Measurements from ENCODE around the gene SPDYC. TPM values are rescaled to one million over a fixed set of nuclear protein-coding genes. Genes with fewer than 3 reads are reported as not detected.

Gene SPDYC
- total RNA-seq, 2 experiments from 2014 or later, result not detected

DNA sequence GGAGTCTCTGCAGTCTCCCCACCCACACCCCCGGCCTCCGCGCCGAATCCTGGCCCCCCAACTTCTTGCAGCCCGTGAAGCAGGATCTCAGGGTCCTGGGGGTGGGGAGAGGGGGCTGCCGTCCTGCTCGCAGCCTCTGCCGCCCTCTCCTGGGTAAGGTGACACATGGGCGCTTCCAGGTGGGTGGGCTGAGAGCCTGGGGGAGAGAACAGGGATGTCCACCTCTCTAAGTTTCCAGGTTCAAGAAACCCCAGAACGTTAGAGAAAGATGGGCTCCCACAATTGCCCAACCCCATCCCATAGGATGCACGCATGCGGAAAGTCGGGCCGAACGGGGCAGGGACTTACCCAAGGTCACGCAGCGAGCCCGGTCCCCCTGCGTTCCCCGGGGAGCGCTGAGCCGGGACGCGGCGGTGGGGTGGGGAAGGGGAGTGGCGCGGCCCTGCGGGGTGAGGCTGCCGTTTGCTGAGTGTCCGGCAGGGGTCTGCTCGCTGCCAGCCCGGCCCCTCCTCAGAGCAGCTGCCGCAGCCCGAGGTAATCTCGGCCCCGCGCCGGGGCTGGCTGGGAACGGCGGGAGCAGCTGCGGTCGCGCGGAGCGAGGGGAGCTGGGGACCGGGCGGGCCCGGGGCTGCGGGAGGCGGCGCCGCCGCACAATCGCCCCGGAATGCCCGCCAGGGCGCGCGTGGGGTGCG lies 11.0 kb downstream of the SPDYC start:
- H3K27me3 Mint-ChIP-seq (ENCODE audit: low read depth), result peaks cover 7% of the 10 kb centered on the region
- peaks cover 6% of the 10 kb centered on the region for H3K36me3 Mint-ChIP-seq (ENCODE audit: low read depth)
- peaks cover 16% of the 10 kb centered on the region for H3K4me1 Mint-ChIP-seq (ENCODE audit: low read depth)
- H3K27ac Mint-ChIP-seq, result peak overlapping the region; percentile 83
- ChIA-PET CTCF (interaction anchor here (0.9 to 3.7 kb wide), 14 partner anchors 12 to 154 kb away, joined by 3 to 39 read pairs (median 4); partner anchors contain the start of genes FAU, MRPL49, POLA2 and SPDYC), POLR2A (interaction anchor here (0.6 to 1.9 kb wide), 9 partner anchors 11 to 316 kb away, joined by 3 to 6 read pairs (median 3); partner anchors contain the start of genes FAU, MRPL49, POLA2 and TM7SF2)
- peak; percentile 68 for DNase-seq
- no peaks in the 10 kb centered on the region for H3K9me3 Mint-ChIP-seq (ENCODE audit: insufficient read depth)
- H3K4me3 Mint-ChIP-seq, result peak overlapping the region; percentile 85
- peak; percentile 77 for ATAC-seq

DNA sequence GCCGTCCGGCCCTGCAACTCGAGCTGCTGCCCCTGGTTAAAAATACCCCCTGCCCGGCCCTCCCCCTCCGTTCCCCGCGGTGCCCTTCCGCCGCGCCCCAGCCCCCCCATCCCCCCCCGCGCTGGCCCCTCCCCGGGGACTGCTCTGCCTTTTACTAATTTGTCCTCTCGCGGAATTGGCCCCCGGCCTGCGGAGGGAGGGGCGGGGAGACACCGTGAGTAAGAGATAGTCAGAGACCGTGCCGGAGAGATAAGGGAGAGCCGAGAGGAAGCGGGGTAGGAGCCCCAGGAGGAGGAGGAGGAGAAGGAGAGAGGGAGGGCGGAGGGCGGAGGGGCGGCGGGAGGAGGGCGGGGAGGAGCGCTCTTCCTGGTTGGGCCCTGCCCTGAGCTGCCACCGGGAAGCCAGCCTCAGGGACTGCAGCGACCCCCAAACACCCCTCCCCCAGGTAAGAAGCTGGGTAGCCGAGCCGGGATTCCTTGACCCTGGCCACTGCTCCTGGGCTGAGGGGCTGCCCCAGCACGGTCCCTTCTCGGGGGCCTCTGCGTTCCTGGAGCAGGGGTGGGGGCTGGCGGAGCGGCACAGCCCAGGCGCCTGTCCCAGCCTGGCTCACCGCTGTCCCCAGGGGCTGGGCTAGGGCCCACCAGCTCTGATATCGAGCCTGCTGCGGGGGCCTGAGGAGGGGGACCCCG lies 11.7 kb downstream of the SPDYC start, which contains the start of gene CAPN1:
Gene CAPN1, plus strand, starts transcription at position 360 of the 689 bp plus-strand sequence. CDS start 774 bp downstream, outside the sequence.
- Mint-ChIP-seq H3K9me3 (ENCODE audit: insufficient read depth) (no peaks in the 10 kb centered on the region), H3K4me1 (ENCODE audit: low read depth) (peaks cover 16% of the 10 kb centered on the region), H3K4me3 (peak within 1 kb of the TSS; percentile 92), H3K36me3 (ENCODE audit: low read depth) (peaks cover 11% of the 10 kb centered on the region), H3K27ac (peak within 1 kb of the TSS; percentile 87), H3K27me3 (ENCODE audit: low read depth) (peaks cover 7% of the 10 kb centered on the region)
- POLR2A ChIA-PET, result interaction anchor here (0.6 to 1.9 kb wide), 10 partner anchors 10 to 495 kb away, joined by 3 to 6 read pairs (median 4); partner anchors contain the start of genes FAU, POLA2, SYVN1 and TM7SF2
- ATAC-seq (peak; percentile 79), DNase-seq (peak; percentile 85)
- CTCF ChIA-PET, result interaction anchor here (0.9 to 3.7 kb wide), 12 partner anchors 14 to 153 kb away, joined by 3 to 39 read pairs (median 4); partner anchors contain the start of genes FAU, MRPL49, POLA2 and TM7SF2

DNA sequence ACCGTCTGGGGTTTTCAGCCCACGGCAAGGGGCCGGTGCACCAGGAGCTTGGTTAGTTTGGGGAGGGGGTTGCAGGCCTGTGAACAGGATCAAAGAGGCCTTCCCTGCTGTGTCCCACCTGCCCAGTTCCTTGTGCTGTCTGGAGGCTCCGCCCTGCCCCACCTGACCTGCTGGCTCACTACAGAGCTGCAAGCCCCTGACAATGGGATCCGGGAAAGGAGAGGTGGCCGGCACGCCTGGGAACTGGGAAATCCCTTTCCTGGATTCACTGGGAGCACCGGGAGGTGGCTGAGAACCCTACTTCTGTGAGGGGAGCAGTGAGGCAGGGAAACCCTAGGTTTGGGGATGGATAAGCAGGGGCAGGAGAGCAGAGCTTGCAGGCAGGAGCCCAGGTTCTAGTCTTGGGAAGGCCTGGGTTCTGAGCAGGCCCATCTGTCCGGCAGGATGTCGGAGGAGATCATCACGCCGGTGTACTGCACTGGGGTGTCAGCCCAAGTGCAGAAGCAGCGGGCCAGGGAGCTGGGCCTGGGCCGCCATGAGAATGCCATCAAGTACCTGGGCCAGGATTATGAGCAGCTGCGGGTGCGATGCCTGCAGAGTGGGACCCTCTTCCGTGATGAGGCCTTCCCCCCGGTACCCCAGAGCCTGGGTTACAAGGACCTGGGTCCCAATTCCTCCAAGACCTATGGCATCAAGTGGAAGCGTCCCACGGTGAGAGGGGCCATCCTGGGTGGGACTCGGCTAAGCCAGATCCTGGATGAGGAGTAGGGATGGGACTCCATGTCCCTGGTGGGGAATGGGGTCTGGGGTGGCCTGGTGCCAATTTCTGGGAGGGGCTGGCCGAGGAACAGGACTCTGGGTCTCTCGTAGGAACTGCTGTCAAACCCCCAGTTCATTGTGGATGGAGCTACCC lies 12.5 kb downstream of the SPDYC start:
- peaks cover 7% of the 10 kb centered on the region for H3K27me3 Mint-ChIP-seq (ENCODE audit: low read depth)
- H3K27ac Mint-ChIP-seq, result peak overlapping the region; percentile 64
- peak overlapping the region; percentile 92 for H3K4me3 Mint-ChIP-seq
- POLR2A ChIA-PET, result interaction anchor here (0.6 to 1.9 kb wide), 10 partner anchors 9 to 494 kb away, joined by 3 to 6 read pairs (median 4); partner anchors contain the start of genes FAU, POLA2, SYVN1 and TM7SF2
- H3K9me3 Mint-ChIP-seq (ENCODE audit: insufficient read depth), result no peaks in the 10 kb centered on the region
- ATAC-seq, result peak; percentile 13
- peaks cover 16% of the 10 kb centered on the region for H3K4me1 Mint-ChIP-seq (ENCODE audit: low read depth)
- peaks cover 17% of the 10 kb centered on the region for H3K36me3 Mint-ChIP-seq (ENCODE audit: low read depth)
- no peak for DNase-seq
- CTCF ChIA-PET, result interaction anchor here (1.3 to 3.7 kb wide), 8 partner anchors 15 to 133 kb away, joined by 3 to 39 read pairs (median 5); partner anchors contain the start of genes FAU, MRPL49, TM7SF2 and ZNHIT2

DNA sequence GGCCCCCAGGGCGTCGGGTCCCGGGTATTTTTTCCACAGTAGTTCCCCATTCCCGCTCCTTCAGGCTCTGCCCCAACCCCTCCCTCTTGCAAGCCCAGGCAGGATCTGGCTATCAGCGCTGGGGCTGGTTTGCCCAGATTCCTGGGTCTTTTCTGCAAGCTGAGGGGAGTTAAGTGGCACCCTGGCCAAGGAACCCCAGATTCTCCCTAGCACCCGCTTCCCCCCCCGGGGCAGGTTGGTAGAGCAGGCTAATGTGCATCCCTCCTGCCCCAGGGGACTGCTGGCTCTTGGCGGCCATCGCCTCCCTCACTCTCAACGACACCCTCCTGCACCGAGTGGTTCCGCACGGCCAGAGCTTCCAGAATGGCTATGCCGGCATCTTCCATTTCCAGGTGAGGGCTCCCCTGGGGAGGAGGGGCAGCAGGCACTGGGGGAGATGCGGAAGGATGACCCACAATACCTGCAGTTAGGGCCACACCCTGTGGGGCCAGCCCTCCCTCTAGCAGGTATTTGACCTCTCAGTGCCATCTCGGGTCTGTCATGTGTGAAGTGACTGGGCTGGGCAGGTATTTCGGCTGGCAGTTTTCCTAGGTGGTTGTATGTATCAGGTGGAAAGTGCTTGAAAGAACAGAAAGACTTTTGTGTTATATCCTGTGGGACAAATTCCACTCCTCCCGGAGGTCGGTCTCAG lies 13.3 kb downstream of the SPDYC start:
- H3K27me3 Mint-ChIP-seq (ENCODE audit: low read depth), result peaks cover under 1% of the 10 kb centered on the region
- H3K36me3 Mint-ChIP-seq (ENCODE audit: low read depth), result peaks cover 18% of the 10 kb centered on the region
- no peaks in the 10 kb centered on the region for H3K9me3 Mint-ChIP-seq (ENCODE audit: insufficient read depth)

DNA sequence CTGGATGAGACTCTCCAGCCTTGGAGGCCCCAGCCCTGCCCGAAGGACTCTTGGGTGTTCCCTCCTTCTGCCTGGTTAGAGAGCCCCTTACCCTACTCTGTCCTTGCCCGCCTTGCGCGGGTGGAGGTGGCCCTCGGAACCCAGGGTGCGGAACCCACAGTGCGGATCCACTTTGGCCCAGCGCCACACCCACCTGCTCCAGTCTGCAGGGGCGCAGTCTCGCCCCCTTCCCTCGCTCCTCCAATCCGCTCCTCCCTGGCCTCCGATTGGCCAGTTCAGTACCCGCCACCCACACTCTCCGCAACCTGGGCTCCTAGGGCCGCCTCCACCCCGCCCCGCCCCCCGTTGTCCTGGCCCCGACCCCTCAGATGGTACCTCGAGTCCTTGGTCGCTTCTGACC lies 14.1 kb downstream of the SPDYC start:
- Mint-ChIP-seq H3K27me3 (ENCODE audit: low read depth) (no peaks in the 10 kb centered on the region), H3K27ac (no peak overlapping the region), H3K4me1 (ENCODE audit: low read depth) (peaks cover 16% of the 10 kb centered on the region), H3K36me3 (ENCODE audit: low read depth) (peaks cover 24% of the 10 kb centered on the region), H3K4me3 (no peak overlapping the region), H3K9me3 (ENCODE audit: insufficient read depth) (no peaks in the 10 kb centered on the region)
- ChIA-PET POLR2A (no interaction called here), CTCF (no interaction called here)
- DNase-seq, result no peak
- ATAC-seq, result no peak

More for the DNA sequence above, 13.3 kb downstream of the SPDYC start:
- H3K4me3 Mint-ChIP-seq, result peak overlapping the region; percentile 92
- ATAC-seq (no peak), DNase-seq (no peak)
- CTCF ChIA-PET, result interaction anchor here (1.3 to 3.7 kb wide), 5 partner anchors 22 to 132 kb away, joined by 3 to 39 read pairs (median 5); partner anchors contain the start of genes TM7SF2 and ZNHIT2
- H3K27ac Mint-ChIP-seq, result no peak overlapping the region
- POLR2A ChIA-PET, result interaction anchor here (0.7 to 1.2 kb wide), 3 partner anchors 15 to 79 kb away, joined by 3 to 6 read pairs (median 4); partner anchors contain the start of genes POLA2 and SYVN1
- H3K4me1 Mint-ChIP-seq (ENCODE audit: low read depth), result peaks cover 16% of the 10 kb centered on the region

DNA sequence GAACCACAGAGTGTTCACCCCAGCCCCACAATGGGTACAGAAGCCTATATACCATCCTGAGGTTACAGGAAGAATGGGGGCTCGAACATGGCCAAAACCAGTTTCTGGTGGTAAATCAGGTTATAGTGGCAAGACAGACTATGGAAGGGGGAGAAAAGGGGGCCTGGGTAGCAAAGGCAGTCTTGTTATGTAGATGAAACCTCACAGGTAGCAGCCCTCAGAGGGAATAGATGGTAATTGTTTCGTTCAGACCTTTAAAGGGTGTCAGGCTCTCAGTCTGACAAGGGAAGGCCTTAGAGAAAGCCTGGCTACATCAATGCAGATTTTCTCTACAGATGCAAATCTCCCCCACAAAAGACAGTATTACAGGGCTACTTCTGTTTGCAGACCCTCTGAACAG lies 15.1 kb downstream of the SPDYC start:
- ChIA-PET POLR2A (no interaction called here), CTCF (no interaction called here)
- no peak for ATAC-seq
- H3K27ac Mint-ChIP-seq, result no peak overlapping the region
- DNase-seq, result no peak
- H3K4me1 Mint-ChIP-seq (ENCODE audit: low read depth), result peaks cover 16% of the 10 kb centered on the region
- H3K27me3 Mint-ChIP-seq (ENCODE audit: low read depth), result no peaks in the 10 kb centered on the region
- peaks cover 34% of the 10 kb centered on the region for H3K36me3 Mint-ChIP-seq (ENCODE audit: low read depth)
- H3K9me3 Mint-ChIP-seq (ENCODE audit: insufficient read depth), result no peaks in the 10 kb centered on the region
- no peak overlapping the region for H3K4me3 Mint-ChIP-seq

DNA sequence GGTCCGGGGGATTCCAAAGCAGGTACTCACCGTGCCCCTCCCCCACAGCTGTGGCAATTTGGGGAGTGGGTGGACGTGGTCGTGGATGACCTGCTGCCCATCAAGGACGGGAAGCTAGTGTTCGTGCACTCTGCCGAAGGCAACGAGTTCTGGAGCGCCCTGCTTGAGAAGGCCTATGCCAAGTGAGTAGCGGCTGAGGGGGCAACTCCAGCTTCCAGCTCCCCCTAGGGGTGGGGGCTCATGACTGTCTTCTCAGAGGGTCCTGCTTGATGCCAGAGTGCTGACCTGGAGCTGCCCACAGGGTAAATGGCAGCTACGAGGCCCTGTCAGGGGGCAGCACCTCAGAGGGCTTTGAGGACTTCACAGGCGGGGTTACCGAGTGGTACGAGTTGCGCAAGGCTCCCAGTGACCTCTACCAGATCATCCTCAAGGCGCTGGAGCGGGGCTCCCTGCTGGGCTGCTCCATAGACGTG lies 15.9 kb downstream of the SPDYC start:
- Mint-ChIP-seq H3K4me1 (ENCODE audit: low read depth) (peaks cover 12% of the 10 kb centered on the region), H3K36me3 (ENCODE audit: low read depth) (peaks cover 41% of the 10 kb centered on the region), H3K9me3 (ENCODE audit: insufficient read depth) (no peaks in the 10 kb centered on the region), H3K27ac (no peak overlapping the region), H3K4me3 (no peak overlapping the region), H3K27me3 (ENCODE audit: low read depth) (no peaks in the 10 kb centered on the region)
- DNase-seq (no peak), ATAC-seq (no peak)
- POLR2A ChIA-PET, result interaction anchor here (0.6 kb wide), 1 partner anchor 64 kb away, joined by 7 read pairs; no protein-coding TSS in a partner anchor
- CTCF ChIA-PET, result no interaction called here

DNA sequence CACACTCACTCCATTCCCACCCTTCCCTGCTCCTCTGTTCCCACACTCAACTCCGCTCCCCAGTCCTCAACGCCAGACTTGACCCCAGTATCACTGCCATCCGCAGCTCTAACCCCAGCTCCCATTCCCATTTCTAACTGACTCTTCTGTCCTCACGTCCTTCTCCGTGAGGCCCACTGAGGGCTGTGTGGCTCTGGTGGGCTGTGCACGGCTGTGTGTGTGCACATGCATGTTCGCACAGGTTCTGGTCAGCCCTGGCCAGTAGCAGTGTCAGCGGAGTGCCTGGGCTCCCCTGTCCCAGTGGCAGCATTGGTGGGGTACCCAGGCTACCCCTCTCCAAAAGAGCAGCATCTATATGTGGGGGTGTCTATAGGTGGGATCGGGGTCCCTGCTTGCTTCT lies 16.7 kb downstream of the SPDYC start:
- DNase-seq, result no peak
- ChIA-PET POLR2A (no interaction called here), CTCF (no interaction called here)
- Mint-ChIP-seq H3K4me1 (ENCODE audit: low read depth) (peaks cover 12% of the 10 kb centered on the region), H3K27me3 (ENCODE audit: low read depth) (no peaks in the 10 kb centered on the region), H3K36me3 (ENCODE audit: low read depth) (peaks cover 46% of the 10 kb centered on the region), H3K9me3 (ENCODE audit: insufficient read depth) (no peaks in the 10 kb centered on the region), H3K27ac (no peak overlapping the region), H3K4me3 (no peak overlapping the region)
- no peak for ATAC-seq

DNA sequence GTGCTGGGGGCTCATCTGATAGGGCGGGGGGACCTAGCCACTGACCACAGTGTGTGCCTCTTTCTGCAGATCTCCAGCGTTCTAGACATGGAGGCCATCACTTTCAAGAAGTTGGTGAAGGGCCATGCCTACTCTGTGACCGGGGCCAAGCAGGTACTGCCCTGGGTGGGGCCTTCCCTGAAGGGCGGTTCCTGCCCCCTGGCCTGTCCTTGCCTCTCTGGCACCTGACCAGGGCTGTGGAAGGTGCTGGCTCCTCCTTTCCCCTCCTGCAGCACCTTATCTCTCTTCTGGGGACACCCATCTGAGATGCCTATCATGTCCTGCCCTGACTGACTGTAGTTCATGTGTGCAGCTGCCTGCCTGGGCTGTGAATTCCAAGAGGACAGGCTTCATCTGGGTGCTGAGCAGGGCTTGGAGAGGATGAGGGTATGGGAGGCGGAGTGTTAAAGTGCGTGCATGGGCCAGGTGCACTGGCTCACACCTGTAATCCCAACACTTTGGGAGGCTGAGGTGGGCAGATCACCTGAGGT lies 17.2 kb downstream of the SPDYC start:
- DNase-seq (no peak), ATAC-seq (no peak)
- CTCF ChIA-PET, result no interaction called here

DNA sequence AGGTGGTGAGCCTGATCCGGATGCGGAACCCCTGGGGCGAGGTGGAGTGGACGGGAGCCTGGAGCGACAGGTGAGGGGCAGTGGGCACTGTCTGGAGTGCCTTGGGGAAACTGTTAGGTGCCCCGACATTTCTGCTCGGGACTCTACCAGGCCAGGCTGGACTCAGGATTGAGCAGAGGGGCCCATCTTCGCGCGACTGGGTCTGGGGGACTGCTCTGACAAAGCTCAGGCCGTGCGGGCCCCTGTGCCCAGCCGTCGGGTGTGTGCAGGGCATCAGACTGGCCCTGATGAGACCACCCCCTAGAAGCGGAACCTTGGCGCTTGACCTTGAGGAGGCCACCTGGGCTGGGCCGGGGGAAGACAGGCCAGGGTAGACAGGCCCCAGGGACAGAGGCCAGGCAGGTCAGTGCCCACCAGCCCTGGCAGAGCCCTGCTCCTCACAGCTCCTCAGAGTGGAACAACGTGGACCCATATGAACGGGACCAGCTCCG lies 18.0 kb downstream of the SPDYC start:
- DNase-seq, result no peak
- ChIA-PET CTCF (no interaction called here), POLR2A (no interaction called here)
- H3K9me3 Mint-ChIP-seq (ENCODE audit: insufficient read depth), result no peaks in the 10 kb centered on the region
- peaks cover 49% of the 10 kb centered on the region for H3K36me3 Mint-ChIP-seq (ENCODE audit: low read depth)
- peaks cover 7% of the 10 kb centered on the region for H3K4me1 Mint-ChIP-seq (ENCODE audit: low read depth)
- ATAC-seq, result no peak
- no peak overlapping the region for H3K4me3 Mint-ChIP-seq
- no peaks in the 10 kb centered on the region for H3K27me3 Mint-ChIP-seq (ENCODE audit: low read depth)
- no peak overlapping the region for H3K27ac Mint-ChIP-seq

More for the DNA sequence above, 17.2 kb downstream of the SPDYC start:
- peaks cover 12% of the 10 kb centered on the region for H3K4me1 Mint-ChIP-seq (ENCODE audit: low read depth)
- no peak overlapping the region for H3K27ac Mint-ChIP-seq
- POLR2A ChIA-PET, result no interaction called here
- no peaks in the 10 kb centered on the region for H3K27me3 Mint-ChIP-seq (ENCODE audit: low read depth)
- H3K9me3 Mint-ChIP-seq (ENCODE audit: insufficient read depth), result no peaks in the 10 kb centered on the region
- H3K4me3 Mint-ChIP-seq, result no peak overlapping the region
- peaks cover 47% of the 10 kb centered on the region for H3K36me3 Mint-ChIP-seq (ENCODE audit: low read depth)

Measured in activated CD8-positive, alpha-beta T cell treated with anti-CD3 and anti-CD28 coated beads, Interleukin-2, amount 10 ng/mL, durations not matched to agents 7 days and 5 days (primary cell).